ENCODE data around the gene MYO1A. TPM values are rescaled to one million over a fixed set of nuclear protein-coding genes. Genes with fewer than 3 reads are reported as not detected.

MYO1A gene
- total RNA-seq, 4 donors from 2014 or later = 0.38 to 0.48 TPM; not detected in 2

DNA sequence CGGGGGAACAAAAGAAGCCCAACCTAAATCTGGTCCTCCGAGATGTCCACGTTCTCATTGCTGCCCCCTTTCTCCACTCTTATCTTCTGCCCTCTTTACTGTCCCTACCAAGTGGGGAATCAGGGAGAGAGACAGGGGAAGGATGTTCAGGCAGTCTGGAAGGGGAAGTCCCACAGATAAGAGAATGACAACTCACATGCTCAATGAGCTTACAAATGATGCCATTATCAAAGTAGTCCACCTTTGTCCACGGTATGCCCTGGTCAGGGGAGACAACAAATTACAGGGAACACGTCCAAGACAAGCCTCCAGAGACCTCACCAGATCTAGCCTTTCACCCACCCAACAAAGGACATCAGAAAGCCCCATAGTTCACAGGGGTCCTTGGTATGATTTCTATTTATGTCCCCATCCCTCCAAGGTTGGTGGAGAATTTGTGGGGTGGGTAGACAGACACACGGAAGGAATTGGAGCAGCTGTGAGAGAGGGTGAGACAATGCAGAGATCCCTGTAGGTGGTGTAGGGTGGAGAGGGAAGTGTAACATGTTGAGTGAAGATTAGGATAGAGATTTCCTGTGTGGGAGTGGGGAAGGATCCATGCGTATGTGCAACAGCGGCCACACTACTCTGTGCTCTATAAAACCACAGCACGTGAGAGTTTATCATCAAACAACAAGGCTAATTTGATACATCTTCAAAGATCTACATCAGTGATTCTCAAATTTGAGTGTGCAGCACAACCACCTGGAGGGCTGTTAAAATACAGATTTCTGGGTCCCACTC lies 10.7 kb downstream of the MYO1A start:
- no peak for DNase-seq
- WGBS, 2 donors = 73 to 76% methylated on average over 9 of the region's 9 CpGs
- intact Hi-C loops (cut with DNase I) = no loop called here
- peaks cover 0 to 17% (median 0%) of the 10 kb centered on the region in 4 donors for H3K27me3 ChIP-seq
- no peak overlapping the region for H3K27ac ChIP-seq
- TF ChIP-seq POLR2A (IDR thresholded peaks at IDR 0.05) (no peak), CTCF (IDR thresholded peaks at IDR 0.05) (no peak)
- H3K4me1 ChIP-seq = no peaks in the 10 kb centered on the region
- no peaks in the 10 kb centered on the region for H3K36me3 ChIP-seq
- no peaks in the 10 kb centered on the region for H3K9me3 ChIP-seq
- no peak overlapping the region for H3K4me3 ChIP-seq

DNA sequence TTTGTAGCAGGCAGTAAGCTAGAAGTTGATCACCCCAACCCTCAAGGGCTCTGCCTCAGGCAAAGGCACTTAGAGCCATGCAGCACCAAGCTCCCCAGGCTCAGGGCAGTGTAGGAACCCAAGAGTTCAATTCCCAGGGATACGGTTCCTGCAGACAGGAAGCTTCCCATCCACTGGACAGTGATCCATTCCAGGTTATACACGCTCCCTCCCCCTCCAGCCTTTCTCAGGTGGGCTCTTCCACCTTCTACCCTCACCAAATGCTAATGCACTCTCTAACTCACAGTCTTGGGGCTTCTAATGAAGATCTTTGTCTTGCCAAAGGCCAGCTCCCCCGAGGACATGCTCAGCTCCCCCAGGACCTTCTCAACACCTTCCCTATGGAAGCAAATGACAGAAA lies 12.7 kb downstream of the MYO1A start:
- H3K9me3 ChIP-seq = no peaks in the 10 kb centered on the region
- 57 to 80% methylated on average over 3 of the region's 3 CpGs for WGBS, 2 donors
- no peaks in the 10 kb centered on the region for H3K36me3 ChIP-seq
- H3K4me1 ChIP-seq = peaks cover 0 to 8% (median 0%) of the 10 kb centered on the region in 3 donors
- no peak overlapping the region for H3K27ac ChIP-seq
- intact Hi-C loops (cut with DNase I) = no loop called here
- TF ChIP-seq POLR2A (IDR thresholded peaks at IDR 0.05) (no peak), CTCF (IDR thresholded peaks at IDR 0.05) (no peak)
- H3K4me3 ChIP-seq = no peak overlapping the region
- no peak for DNase-seq
- peaks cover 0 to 3% (median 0%) of the 10 kb centered on the region in 4 donors for H3K27me3 ChIP-seq

DNA sequence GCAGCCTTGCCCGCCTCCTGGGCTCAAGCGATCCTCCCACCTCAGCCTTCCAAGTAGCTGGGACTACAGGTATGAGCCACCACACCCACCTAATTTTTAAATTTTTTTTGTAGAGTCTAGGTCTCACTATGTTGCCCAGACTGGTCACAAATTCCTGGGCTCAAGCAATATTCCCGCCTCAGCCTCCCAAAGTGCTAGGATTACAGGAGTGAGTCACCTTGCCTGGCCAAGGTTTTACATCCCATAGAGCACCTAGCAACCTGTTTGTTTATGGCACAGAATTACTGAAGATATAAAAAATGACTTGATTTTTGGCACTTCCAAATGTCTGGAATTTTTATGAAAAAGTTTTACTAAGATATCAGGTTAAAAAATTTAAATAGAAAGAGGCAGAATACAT lies 16.5 kb downstream of the MYO1A start:
- H3K4me3 ChIP-seq = no peak overlapping the region
- WGBS, 2 donors = 36 to 51% methylated on average over 3 of the region's 3 CpGs
- no peaks in the 10 kb centered on the region for H3K9me3 ChIP-seq
- no peak overlapping the region for H3K27ac ChIP-seq
- peaks cover 0 to 25% (median 7%) of the 10 kb centered on the region in 3 donors for H3K4me1 ChIP-seq
- no peak for DNase-seq
- intact Hi-C loops (cut with DNase I) = no loop called here
- H3K27me3 ChIP-seq = no peaks in the 10 kb centered on the region
- TF ChIP-seq POLR2A (IDR thresholded peaks at IDR 0.05) (no peak), CTCF (IDR thresholded peaks at IDR 0.05) (no peak)
- no peaks in the 10 kb centered on the region for H3K36me3 ChIP-seq

DNA sequence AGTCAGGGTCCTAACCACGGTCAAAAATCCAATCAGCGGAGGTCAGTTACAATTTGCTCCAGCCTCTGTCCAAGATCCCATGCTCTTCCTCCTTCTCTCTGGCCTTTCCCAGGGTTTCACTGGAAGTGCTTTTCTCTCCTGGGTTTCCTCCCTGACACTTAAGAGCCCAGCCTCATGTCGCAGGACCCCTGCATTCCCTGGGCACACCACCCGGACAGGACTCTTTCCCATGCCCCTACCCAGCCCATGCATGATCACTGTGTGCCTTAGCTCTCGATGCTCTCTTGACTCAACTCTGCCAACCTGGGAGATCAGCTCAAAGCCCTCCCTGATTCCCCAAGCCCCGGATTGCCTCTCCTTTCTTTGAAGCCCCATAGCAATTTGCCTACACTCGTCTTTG lies 18.1 kb downstream of the MYO1A start:
- 67 to 77% methylated on average over 7 of the region's 7 CpGs for WGBS, 2 donors
- H3K36me3 ChIP-seq = no peaks in the 10 kb centered on the region
- no peak for DNase-seq
- intact Hi-C loops (cut with DNase I) = no loop called here
- no peaks in the 10 kb centered on the region for H3K27me3 ChIP-seq
- no peaks in the 10 kb centered on the region for H3K9me3 ChIP-seq
- peak overlapping the region in 2 of 4 donors; percentile 34 to 58 for H3K27ac ChIP-seq
- no peak overlapping the region for H3K4me3 ChIP-seq
- peaks cover 0 to 25% (median 7%) of the 10 kb centered on the region in 3 donors for H3K4me1 ChIP-seq
- TF ChIP-seq POLR2A (IDR thresholded peaks at IDR 0.05) (no peak), CTCF (IDR thresholded peaks at IDR 0.05) (no peak)

- Histone ChIP-seq H3K9me3 (no peaks in the 10 kb centered on the region), H3K27ac (peak overlapping the region in 3 of 4 donors; percentile 34 to 58 (median 54)), H3K27me3 (peaks cover 0 to 4% (median 0%) of the 10 kb centered on the region in 4 donors), H3K36me3 (no peaks in the 10 kb centered on the region), H3K4me3 (no peak overlapping the region), H3K4me1 (peaks cover 0 to 25% (median 7%) of the 10 kb centered on the region in 3 donors)
- DNase-seq = no peak
- 4 to 15% methylated on average over 2 of the region's 2 CpGs for WGBS, 2 donors
- intact Hi-C loops (cut with DNase I) = no loop called here
- TF ChIP-seq CTCF (IDR thresholded peaks at IDR 0.05) = peak in 1 of 6 experiments; percentile 8
- no peak for TF ChIP-seq POLR2A (IDR thresholded peaks at IDR 0.05)
Observed at GRCh38 chr12:57031138-57031725, 18.7 kb downstream of the MYO1A start.
